Measurements from ENCODE around the gene EIF4H. TPM values are rescaled to one million over a fixed set of nuclear protein-coding genes. Genes with fewer than 3 reads are reported as not detected.

The EIF4H gene
- total RNA-seq, 1 donor from 2014 or later = 361 TPM

DNA sequence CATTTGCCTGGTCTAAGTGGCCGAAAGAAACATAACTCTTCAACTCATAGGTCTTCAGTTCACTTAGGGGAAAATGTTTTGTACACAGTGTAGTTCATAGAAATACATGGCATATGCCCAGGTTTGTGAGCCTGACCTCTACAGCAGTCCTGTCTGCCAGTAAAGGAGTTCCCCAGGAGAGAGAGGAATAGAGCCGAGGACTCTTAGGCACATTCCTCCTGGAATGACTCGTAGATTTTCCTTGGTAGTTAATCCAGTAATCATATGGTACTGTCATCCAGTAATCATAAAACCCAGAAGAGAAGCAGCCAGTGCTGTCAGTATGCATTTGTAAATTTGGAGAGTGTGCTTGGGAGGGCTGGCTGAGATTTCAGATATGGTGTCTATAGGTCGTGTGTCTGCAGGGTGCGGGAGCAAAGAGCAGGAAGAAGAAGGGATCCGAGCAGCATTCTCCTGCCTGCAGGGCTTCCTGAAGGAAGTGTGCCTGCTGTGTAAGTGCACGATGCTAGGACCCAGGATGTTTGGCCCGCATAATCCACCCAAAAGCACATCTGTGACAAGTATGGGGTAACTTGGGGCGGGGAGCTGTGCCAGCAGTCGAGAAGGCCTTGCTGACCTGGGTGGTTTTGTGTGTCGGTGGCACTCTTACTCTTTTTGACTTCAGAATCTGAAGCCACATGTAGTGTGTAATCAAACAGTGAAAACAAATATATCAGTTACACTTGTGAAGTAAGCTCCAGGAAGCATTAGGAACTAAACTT is 13.9 kb downstream of the EIF4H start:
- no peak overlapping the region for H3K9ac ChIP-seq (ENCODE audit: low read length)
- H3K4me1 ChIP-seq (ENCODE audit: insufficient read depth, low read length) = peaks cover 13% of the 10 kb centered on the region
- DNase-seq (ENCODE audit: low read depth) (no peak), FAIRE-seq (no peak)
- H2AFZ ChIP-seq (ENCODE audit: low read depth, low read length) = no peak overlapping the region
- Mint-ChIP-seq H3K27me3 (ENCODE audit: low read depth, unreplicated experiment) (no peaks in the 10 kb centered on the region), H3K9me3 (ENCODE audit: unreplicated experiment) (no peaks in the 10 kb centered on the region), H3K27ac (ENCODE audit: unreplicated experiment) (peak overlapping the region; percentile 89), H3K36me3 (ENCODE audit: low read depth, unreplicated experiment) (peaks cover 23% of the 10 kb centered on the region), H3K4me3 (ENCODE audit: unreplicated experiment) (peak overlapping the region; percentile 60), H3K4me1 (ENCODE audit: low read depth, unreplicated experiment) (peaks cover 34% of the 10 kb centered on the region)
- H3K9me3 ChIP-seq (ENCODE audit: insufficient read depth, low read depth, low read length) = no peaks in the 10 kb centered on the region
- no peak overlapping the region for H3K27ac ChIP-seq (ENCODE audit: low read depth, low read length)
- H4K20me1 ChIP-seq (ENCODE audit: insufficient read depth, low read length) = peaks cover 92% of the 10 kb centered on the region
- TF ChIP-seq EZH2 (IDR thresholded peaks at IDR 0.05; ENCODE audit: insufficient read depth, low read length) = no peak
- TF ChIP-seq, protein P1, sequence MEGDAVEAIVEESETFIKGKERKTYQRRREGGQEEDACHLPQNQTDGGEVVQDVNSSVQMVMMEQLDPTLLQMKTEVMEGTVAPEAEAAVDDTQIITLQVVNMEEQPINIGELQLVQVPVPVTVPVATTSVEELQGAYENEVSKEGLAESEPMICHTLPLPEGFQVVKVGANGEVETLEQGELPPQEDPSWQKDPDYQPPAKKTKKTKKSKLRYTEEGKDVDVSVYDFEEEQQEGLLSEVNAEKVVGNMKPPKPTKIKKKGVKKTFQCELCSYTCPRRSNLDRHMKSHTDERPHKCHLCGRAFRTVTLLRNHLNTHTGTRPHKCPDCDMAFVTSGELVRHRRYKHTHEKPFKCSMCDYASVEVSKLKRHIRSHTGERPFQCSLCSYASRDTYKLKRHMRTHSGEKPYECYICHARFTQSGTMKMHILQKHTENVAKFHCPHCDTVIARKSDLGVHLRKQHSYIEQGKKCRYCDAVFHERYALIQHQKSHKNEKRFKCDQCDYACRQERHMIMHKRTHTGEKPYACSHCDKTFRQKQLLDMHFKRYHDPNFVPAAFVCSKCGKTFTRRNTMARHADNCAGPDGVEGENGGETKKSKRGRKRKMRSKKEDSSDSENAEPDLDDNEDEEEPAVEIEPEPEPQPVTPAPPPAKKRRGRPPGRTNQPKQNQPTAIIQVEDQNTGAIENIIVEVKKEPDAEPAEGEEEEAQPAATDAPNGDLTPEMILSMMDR (IDR thresholded peaks at IDR 0.05; ENCODE audit: insufficient read depth, low read depth, low read length) = no peak
- H3K4me3 ChIP-seq (ENCODE audit: insufficient read depth, low read depth, low read length) = no peak overlapping the region
- H3K79me2 ChIP-seq (ENCODE audit: insufficient read depth, low read length) = peaks cover 93% of the 10 kb centered on the region
- no peaks in the 10 kb centered on the region for H3K27me3 ChIP-seq (ENCODE audit: insufficient read depth, low read length)
- peaks cover 40% of the 10 kb centered on the region for H3K36me3 ChIP-seq (ENCODE audit: insufficient read depth, low read length)
- H3K4me2 ChIP-seq (ENCODE audit: low read length) = peak overlapping the region; percentile 3

DNA sequence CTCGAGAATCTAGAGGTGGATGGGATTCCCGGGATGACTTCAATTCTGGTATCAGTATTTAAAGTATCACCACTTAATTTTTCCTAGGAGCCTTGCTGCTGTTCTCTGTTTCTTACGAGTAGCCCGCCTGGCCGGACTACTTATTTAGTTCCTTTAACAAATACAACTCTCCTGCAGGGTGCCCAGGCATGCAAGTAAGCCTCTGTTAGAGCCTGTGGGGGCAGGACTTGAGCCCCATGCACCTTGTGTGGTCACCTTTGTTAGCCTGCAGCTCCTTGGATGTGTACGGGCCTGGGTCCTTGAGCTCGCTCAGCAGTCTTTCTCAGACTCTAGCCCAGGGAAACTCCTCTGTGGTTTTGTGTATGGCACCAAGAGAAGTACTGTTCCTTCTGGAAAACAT is 16.1 kb downstream of the EIF4H start:
- Mint-ChIP-seq H3K4me1 (ENCODE audit: low read depth, unreplicated experiment) (peaks cover 25% of the 10 kb centered on the region), H3K27me3 (ENCODE audit: low read depth, unreplicated experiment) (no peaks in the 10 kb centered on the region), H3K27ac (ENCODE audit: unreplicated experiment) (no peak overlapping the region), H3K9me3 (ENCODE audit: unreplicated experiment) (no peaks in the 10 kb centered on the region), H3K36me3 (ENCODE audit: low read depth, unreplicated experiment) (peaks cover 27% of the 10 kb centered on the region), H3K4me3 (ENCODE audit: unreplicated experiment) (no peak overlapping the region)
- Histone ChIP-seq H3K4me1 (ENCODE audit: insufficient read depth, low read length) (peaks cover 16% of the 10 kb centered on the region), H3K36me3 (ENCODE audit: insufficient read depth, low read length) (peaks cover 58% of the 10 kb centered on the region), H4K20me1 (ENCODE audit: insufficient read depth, low read length) (peaks cover 90% of the 10 kb centered on the region), H3K9ac (ENCODE audit: low read length) (no peak overlapping the region), H3K27me3 (ENCODE audit: insufficient read depth, low read length) (no peaks in the 10 kb centered on the region), H3K27ac (ENCODE audit: low read depth, low read length) (no peak overlapping the region), H2AFZ (ENCODE audit: low read depth, low read length) (no peak overlapping the region), H3K9me3 (ENCODE audit: insufficient read depth, low read depth, low read length) (no peaks in the 10 kb centered on the region), H3K4me2 (ENCODE audit: low read length) (no peak overlapping the region), H3K4me3 (ENCODE audit: insufficient read depth, low read depth, low read length) (no peak overlapping the region), H3K79me2 (ENCODE audit: insufficient read depth, low read length) (peaks cover 82% of the 10 kb centered on the region)
- no peak for FAIRE-seq
- DNase-seq (ENCODE audit: low read depth) = no peak
- TF ChIP-seq EZH2 (IDR thresholded peaks at IDR 0.05; ENCODE audit: insufficient read depth, low read length) = no peak
- TF ChIP-seq, protein P1 (IDR thresholded peaks at IDR 0.05; ENCODE audit: insufficient read depth, low read depth, low read length) = no peak

DNA sequence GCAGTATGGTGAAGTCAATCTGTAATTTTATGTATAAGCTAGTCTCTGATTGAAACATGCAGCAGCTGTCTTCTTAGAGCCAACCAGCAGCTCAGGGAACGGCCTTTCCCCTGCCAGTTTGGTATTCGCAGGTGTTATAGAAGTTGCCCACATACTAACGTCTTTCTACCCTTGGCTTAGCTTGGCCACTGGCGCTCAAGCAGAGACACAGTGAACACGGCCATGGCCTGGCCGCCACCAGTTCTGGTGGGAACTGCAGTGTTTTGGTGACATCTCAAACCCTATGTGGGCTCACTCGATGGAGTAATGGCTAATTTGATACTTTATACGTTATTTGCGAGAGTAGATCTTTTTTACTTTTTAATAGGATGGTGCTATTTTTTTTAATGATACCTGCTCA is 17.1 kb downstream of the EIF4H start:
- Histone ChIP-seq H3K36me3 (ENCODE audit: insufficient read depth, low read length) (peaks cover 58% of the 10 kb centered on the region), H3K79me2 (ENCODE audit: insufficient read depth, low read length) (peaks cover 72% of the 10 kb centered on the region), H3K9me3 (ENCODE audit: insufficient read depth, low read depth, low read length) (no peaks in the 10 kb centered on the region), H3K27me3 (ENCODE audit: insufficient read depth, low read length) (no peaks in the 10 kb centered on the region), H3K27ac (ENCODE audit: low read depth, low read length) (no peak overlapping the region), H4K20me1 (ENCODE audit: insufficient read depth, low read length) (peaks cover 85% of the 10 kb centered on the region), H3K4me1 (ENCODE audit: insufficient read depth, low read length) (peaks cover 15% of the 10 kb centered on the region), H2AFZ (ENCODE audit: low read depth, low read length) (no peak overlapping the region), H3K4me3 (ENCODE audit: insufficient read depth, low read depth, low read length) (no peak overlapping the region), H3K9ac (ENCODE audit: low read length) (no peak overlapping the region), H3K4me2 (ENCODE audit: low read length) (no peak overlapping the region)
- FAIRE-seq (no peak), DNase-seq (ENCODE audit: low read depth) (no peak)
- TF ChIP-seq, protein P1 (IDR thresholded peaks at IDR 0.05; ENCODE audit: insufficient read depth, low read depth, low read length) = no peak
- no peak for TF ChIP-seq EZH2 (IDR thresholded peaks at IDR 0.05; ENCODE audit: insufficient read depth, low read length)
- peaks cover 27% of the 10 kb centered on the region for H3K36me3 Mint-ChIP-seq (ENCODE audit: low read depth, unreplicated experiment)
- no peak overlapping the region for H3K4me3 Mint-ChIP-seq (ENCODE audit: unreplicated experiment)
- H3K27ac Mint-ChIP-seq (ENCODE audit: unreplicated experiment) = peak overlapping the region; percentile 62
- H3K9me3 Mint-ChIP-seq (ENCODE audit: unreplicated experiment) = no peaks in the 10 kb centered on the region
- no peaks in the 10 kb centered on the region for H3K27me3 Mint-ChIP-seq (ENCODE audit: low read depth, unreplicated experiment)
- peaks cover 23% of the 10 kb centered on the region for H3K4me1 Mint-ChIP-seq (ENCODE audit: low read depth, unreplicated experiment)
